Measurements from ENCODE around the gene HARS1. TPM values are rescaled to one million over a fixed set of nuclear protein-coding genes. Genes with fewer than 3 reads are reported as not detected.

The HARS1 gene
- total and polyA plus RNA-seq, 2 of the 13 experiments (the other 11 are each of a cell fraction or from before 2014, with no cell fraction given), result 36.9 to 66.2 TPM

- TF ChIP-seq, protein P1, sequence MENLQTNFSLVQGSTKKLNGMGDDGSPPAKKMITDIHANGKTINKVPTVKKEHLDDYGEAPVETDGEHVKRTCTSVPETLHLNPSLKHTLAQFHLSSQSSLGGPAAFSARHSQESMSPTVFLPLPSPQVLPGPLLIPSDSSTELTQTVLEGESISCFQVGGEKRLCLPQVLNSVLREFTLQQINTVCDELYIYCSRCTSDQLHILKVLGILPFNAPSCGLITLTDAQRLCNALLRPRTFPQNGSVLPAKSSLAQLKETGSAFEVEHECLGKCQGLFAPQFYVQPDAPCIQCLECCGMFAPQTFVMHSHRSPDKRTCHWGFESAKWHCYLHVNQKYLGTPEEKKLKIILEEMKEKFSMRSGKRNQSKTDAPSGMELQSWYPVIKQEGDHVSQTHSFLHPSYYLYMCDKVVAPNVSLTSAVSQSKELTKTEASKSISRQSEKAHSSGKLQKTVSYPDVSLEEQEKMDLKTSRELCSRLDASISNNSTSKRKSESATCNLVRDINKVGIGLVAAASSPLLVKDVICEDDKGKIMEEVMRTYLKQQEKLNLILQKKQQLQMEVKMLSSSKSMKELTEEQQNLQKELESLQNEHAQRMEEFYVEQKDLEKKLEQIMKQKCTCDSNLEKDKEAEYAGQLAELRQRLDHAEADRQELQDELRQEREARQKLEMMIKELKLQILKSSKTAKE (CRISPR knock-in tag; IDR thresholded peaks at IDR 0.05; ENCODE audit: borderline replicate concordance), result peak; percentile 36; the same call in 1 of the 2 replicates
- TF ChIP-seq ZBTB20 (CRISPR knock-in tag; IDR thresholded peaks at IDR 0.05; ENCODE audit: borderline replicate concordance, low read depth) (no peak; the same call in 1 of the 2 replicates), ATF7 (IDR thresholded peaks at IDR 0.05) (no peak), ATF7 (CRISPR knock-in tag; IDR thresholded peaks at IDR 0.05) (no peak), ZNF382 (CRISPR knock-in tag; IDR thresholded peaks at IDR 0.05; ENCODE audit: borderline replicate concordance) (no peak), CC2D1A (CRISPR knock-in tag; IDR thresholded peaks at IDR 0.05) (0 out of 2 replicates have a peak, but pooled peaks have one; percentile 17), MIXL1 (CRISPR knock-in tag; IDR thresholded peaks at IDR 0.05) (peak; percentile 55), ZKSCAN5 (CRISPR knock-in tag; IDR thresholded peaks at IDR 0.05) (no peak), ZBTB37 (CRISPR knock-in tag; IDR thresholded peaks at IDR 0.05) (no peak), ZNF556 (CRISPR knock-in tag; IDR thresholded peaks at IDR 0.05; ENCODE audit: borderline replicate concordance) (no peak), ZNF431 (CRISPR knock-in tag; IDR thresholded peaks at IDR 0.05; ENCODE audit: borderline replicate concordance, low read depth) (peak; percentile 82; the same call in 1 of the 2 replicates), ZNF816 (CRISPR knock-in tag; IDR thresholded peaks at IDR 0.05; ENCODE audit: borderline replicate concordance) (0 out of 2 replicates have a peak, but pooled peaks have one; percentile 79), LCORL (IDR thresholded peaks at IDR 0.05) (peak; percentile 62; the same call in 1 of the 2 replicates), LCORL (CRISPR knock-in tag; IDR thresholded peaks at IDR 0.05) (peak; percentile 42; the same call in 1 of the 2 replicates), IRX3 (CRISPR knock-in tag; IDR thresholded peaks at IDR 0.05; ENCODE audit: borderline replicate concordance, low read depth) (0 out of 2 replicates have a peak, but pooled peaks have one; percentile 33), ZNF788 (CRISPR knock-in tag; IDR thresholded peaks at IDR 0.05; ENCODE audit: borderline replicate concordance) (peak; percentile 92), ZNF253 (CRISPR knock-in tag; IDR thresholded peaks at IDR 0.05; ENCODE audit: borderline replicate concordance) (no peak), HDAC1 (CRISPR knock-in tag; IDR thresholded peaks at IDR 0.05) (peak; percentile 97), JUN (CRISPR knock-in tag; IDR thresholded peaks at IDR 0.05) (0 out of 2 replicates have a peak, but pooled peaks have one; percentile 23), RAD21 (CRISPR knock-in tag; IDR thresholded peaks at IDR 0.05) (no peak), NFKB2 (CRISPR knock-in tag; IDR thresholded peaks at IDR 0.05; ENCODE audit: borderline replicate concordance) (peak; percentile 95), ZFP90 (CRISPR knock-in tag; IDR thresholded peaks at IDR 0.05; ENCODE audit: borderline replicate concordance) (peak; percentile 84), RBAK (CRISPR knock-in tag; IDR thresholded peaks at IDR 0.05) (no peak)
- TF ChIP-seq, protein P2, sequence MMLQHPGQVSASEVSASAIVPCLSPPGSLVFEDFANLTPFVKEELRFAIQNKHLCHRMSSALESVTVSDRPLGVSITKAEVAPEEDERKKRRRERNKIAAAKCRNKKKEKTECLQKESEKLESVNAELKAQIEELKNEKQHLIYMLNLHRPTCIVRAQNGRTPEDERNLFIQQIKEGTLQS (CRISPR knock-in tag; IDR thresholded peaks at IDR 0.05), result 0 out of 2 replicates have a peak, but pooled peaks have one; percentile 10
Observed at GRCh38 chr5:140690941-140691924, at the start of gene HARS1, which contains the start of gene HARS2 (continued).
